HEK293T (cell line): ENCODE results near the gene SLC19A3.

Source experiments
- BHLHE40 ChIP-seq: fragments of 450-650 bp; IDR thresholded peaks from 2 replicates; pipeline ENCODE4 v1.6.1; 2016; ENCODE audit warnings: mild to moderate bottlenecking, moderate library complexity, borderline replicate concordance
- ELF4 ChIP-seq: fragments of 450-650 bp; IDR thresholded peaks from 2 replicates; pipeline ENCODE4 v1.6.1; 2017; ENCODE audit warnings: antibody characterized with exemption
- FOXK2 ChIP-seq: fragments of 450-650 bp; IDR thresholded peaks from 2 replicates; pipeline ENCODE4 v1.6.1; 2016; ENCODE audit warnings: mild to moderate bottlenecking
- HDGF ChIP-seq: fragments of 450-650 bp; IDR thresholded peaks from 2 replicates; pipeline ENCODE4 v1.6.1; 2017; ENCODE audit warnings: antibody characterized with exemption, borderline replicate concordance
- L3MBTL2 ChIP-seq: fragments of 450-650 bp; conservative IDR thresholded peaks from 2 replicates; pipeline ENCODE4 v1.6.1; 2016; ENCODE audit warnings: mild to moderate bottlenecking
- LEF1 ChIP-seq: fragments of 450-650 bp; IDR thresholded peaks from 2 replicates; pipeline ENCODE4 v1.6.1; 2017; ENCODE audit warnings: mild to moderate bottlenecking, borderline replicate concordance
- NFRKB ChIP-seq: fragments of 450-650 bp; IDR thresholded peaks from 2 replicates; pipeline ENCODE4 v1.6.1; 2016; ENCODE audit warnings: mild to moderate bottlenecking, moderate library complexity
- PKNOX1 ChIP-seq: fragments of 450-650 bp; IDR thresholded peaks from 2 replicates; pipeline ENCODE4 v1.6.1; 2016
- SP1 ChIP-seq: fragments of 450-650 bp; IDR thresholded peaks from 2 replicates; pipeline ENCODE4 v1.6.1; 2017
- SUZ12 ChIP-seq: fragments of 450-650 bp; IDR thresholded peaks from 2 replicates; pipeline ENCODE4 v1.6.1; 2016; ENCODE audit warnings: mild to moderate bottlenecking
- TARDBP ChIP-seq: fragments of 450-650 bp; IDR thresholded peaks from 2 replicates; pipeline ENCODE4 v1.6.1; 2016
- ZNF384 ChIP-seq: fragments of 450-650 bp; IDR thresholded peaks from 2 replicates; pipeline ENCODE4 v1.6.1; 2016

- TF ChIP-seq ZNF384 (no peak), SP1 (no peak), TARDBP (no peak), LEF1 (no peak), SUZ12 (no peak), FOXK2 (no peak), BHLHE40 (no peak), NFRKB (no peak), PKNOX1 (no peak), ELF4 (no peak), HDGF (no peak), L3MBTL2 (no peak)
These were observed at the start of gene SLC19A3 for GRCh38 chr2:227717687-227718567.
